GM12892 (cell line): ENCODE measurements around the gene BCKDHB.

Experiments
- DNase-seq: peaks from one replicate; pipeline ENCODE4 v3.0.0; 2011; ENCODE audit not compliant: insufficient read length
- FAIRE-seq: peaks from 2 replicates; lab custom pipeline; 2011; peaks lifted over from hg19 to GRCh38; lab: Jason Lieb, UNC
- POLR2A ChIP-seq: IDR thresholded peaks from 2 replicates; pipeline ENCODE4 v1.6.1; 2011; ENCODE audit warnings: low read depth, low read length, control low read depth
- POLR2AphosphoS5 ChIP-seq: IDR thresholded peaks from 2 replicates; pipeline ENCODE4 v1.6.1; 2011; ENCODE audit warnings: low read depth, low read length, control low read depth
- TAF1 ChIP-seq: IDR thresholded peaks from 2 replicates; pipeline ENCODE4 v1.6.1; 2011; ENCODE audit warnings: low read depth, mild to moderate bottlenecking, control low read depth, low read length, borderline replicate concordance

The BCKDHB gene

GRCh38 chr6:80245043-80245442 lies 138.6 kb downstream of the BCKDHB start:
- FAIRE-seq (no peak), DNase-seq (no peak)
- TF ChIP-seq POLR2AphosphoS5 (no peak), TAF1 (no peak), POLR2A (no peak)

- DNase-seq = no peak
- FAIRE-seq = no peak
- no peak for TF ChIP-seq POLR2A
- TF ChIP-seq POLR2AphosphoS5 = no peak
- TF ChIP-seq TAF1 = no peak
Measured at GRCh38 chr6:80249897-80250296, 143.4 kb downstream of the BCKDHB start.

GRCh38 chr6:80250391-80250997 lies 144.0 kb downstream of the BCKDHB start:
- DNase-seq (no peak), FAIRE-seq (no peak)
- no peak for TF ChIP-seq TAF1
- TF ChIP-seq POLR2AphosphoS5 = no peak
- TF ChIP-seq POLR2A = no peak

- FAIRE-seq = no peak
Measured at GRCh38 chr6:80251321-80251720, 144.8 kb downstream of the BCKDHB start.

GRCh38 chr6:80254716-80255115 lies 148.2 kb downstream of the BCKDHB start:
- TF ChIP-seq POLR2AphosphoS5 = no peak
- no peak for TF ChIP-seq TAF1
- no peak for TF ChIP-seq POLR2A
- no peak for DNase-seq
- no peak for FAIRE-seq

More at GRCh38 chr6:80251321-80251720, 144.8 kb downstream of the BCKDHB start:
- no peak for DNase-seq
- TF ChIP-seq TAF1 (no peak), POLR2A (no peak), POLR2AphosphoS5 (no peak)

- no peak for DNase-seq
- TF ChIP-seq TAF1 (no peak), POLR2AphosphoS5 (no peak), POLR2A (no peak)
- FAIRE-seq = no peak
Measured at GRCh38 chr6:80256691-80257090, 150.2 kb downstream of the BCKDHB start.

GRCh38 chr6:80259118-80259517 lies 152.6 kb downstream of the BCKDHB start:
- FAIRE-seq (no peak), DNase-seq (no peak)
- TF ChIP-seq POLR2A (no peak), POLR2AphosphoS5 (no peak)

- no peak for DNase-seq
- TF ChIP-seq TAF1 = no peak
- no peak for TF ChIP-seq POLR2AphosphoS5
- TF ChIP-seq POLR2A = no peak
- no peak for FAIRE-seq
Measured at GRCh38 chr6:80263585-80263984, 157.1 kb downstream of the BCKDHB start.

GRCh38 chr6:80268865-80269730 lies 162.6 kb downstream of the BCKDHB start:
- no peak for FAIRE-seq

GRCh38 chr6:80271074-80271473 lies 164.6 kb downstream of the BCKDHB start:
- DNase-seq (no peak), FAIRE-seq (no peak)
- no peak for TF ChIP-seq POLR2AphosphoS5

More at GRCh38 chr6:80268865-80269730, 162.6 kb downstream of the BCKDHB start:
- DNase-seq = no peak
- TF ChIP-seq TAF1 (no peak), POLR2A (no peak), POLR2AphosphoS5 (no peak)

GRCh38 chr6:80272988-80273387 lies 166.5 kb downstream of the BCKDHB start:
- DNase-seq (no peak), FAIRE-seq (no peak)
- TF ChIP-seq TAF1 (no peak), POLR2A (no peak), POLR2AphosphoS5 (no peak)

- DNase-seq (no peak), FAIRE-seq (no peak)
- no peak for TF ChIP-seq POLR2AphosphoS5
- TF ChIP-seq TAF1 = no peak
- no peak for TF ChIP-seq POLR2A
Measured at GRCh38 chr6:80276861-80277260, 170.4 kb downstream of the BCKDHB start.
